Natural killer cell (primary cell): ENCODE measurements around the gene APBA2. TPM values are rescaled to one million over a fixed set of nuclear protein-coding genes. Genes with fewer than 3 reads are reported as not detected.

Experiments
- ATAC-seq, 3 donors: fragments of 150-1000 bp in 2 of 3; fragments of 200-7000 bp in 1 of 3; cut with Tn5 transposase; 1 replicate in 1 of 3; 2 replicates in 2 of 3; pipeline ENCODE4 v1.10.0; 2021; ENCODE audit warnings: mild to moderate bottlenecking in 2 of 3, moderate library complexity in 2 of 3
- DNase-seq, 2 donors: peaks; one replicate each; pipeline versions ENCODE4 v3.0.0 to v3.0.0-alpha.2; 2013 to 2021; ENCODE audit warnings: mixed read lengths in 1 of 2
- H3K27ac ChIP-seq: one replicate; pipeline ENCODE4 v1.5.1; 2013; ENCODE audit warnings: mild to moderate bottlenecking, low read length
- H3K27me3 ChIP-seq: one replicate; pipeline ENCODE4 v1.6.1; 2013; ENCODE audit warnings: low read length; ENCODE audit not compliant: control insufficient read depth, insufficient read depth
- H3K36me3 ChIP-seq: one replicate; pipeline ENCODE4 v1.6.1; 2013; ENCODE audit warnings: low read length; ENCODE audit not compliant: control insufficient read depth, insufficient read depth
- H3K4me1 ChIP-seq: one replicate; pipeline ENCODE4 v1.6.1; 2013; ENCODE audit warnings: low read length; ENCODE audit not compliant: control insufficient read depth, insufficient read depth
- H3K4me3 ChIP-seq: one replicate; pipeline ENCODE4 v1.5.1; 2013; ENCODE audit warnings: low read length
- H3K9me3 ChIP-seq: one replicate; pipeline ENCODE4 v1.6.1; 2013; ENCODE audit warnings: low read length; ENCODE audit not compliant: control insufficient read depth, insufficient read depth
- H3K27ac Mint-ChIP-seq, 2 donors: one replicate each; pipeline ENCODE4 v1.8.0; 2022; ENCODE audit warnings: mild to moderate bottlenecking in 2 of 2, mixed read lengths in 2 of 2, moderate library complexity in 1 of 2
- H3K27me3 Mint-ChIP-seq, 2 donors: one replicate each; pipeline ENCODE4 v1.8.0; 2022; ENCODE audit warnings: low read depth in 2 of 2, mixed read lengths in 2 of 2
- H3K36me3 Mint-ChIP-seq: one replicate; pipeline ENCODE4 v1.8.0; 2022; ENCODE audit warnings: mixed read lengths
- H3K4me1 Mint-ChIP-seq, 2 donors: one replicate each; pipeline ENCODE4 v1.8.0; 2022; ENCODE audit warnings: mixed read lengths in 2 of 2
- H3K4me3 Mint-ChIP-seq: one replicate; pipeline ENCODE4 v1.8.0; 2022; ENCODE audit warnings: mild to moderate bottlenecking, moderate library complexity, mixed read lengths
- H3K9me3 Mint-ChIP-seq, 2 donors: one replicate each; pipeline ENCODE4 v1.8.0; 2022; ENCODE audit warnings: mixed read lengths in 2 of 2
- WGBS: methylation state at CpG from one replicate; pipeline ENCODE4 v1.1.7; 2013; ENCODE audit warnings: missing lambda C conversion rate; ENCODE audit not compliant: insufficient coverage; 5-methylcytosine and 5-hydroxymethylcytosine counted together
- intact Hi-C: fragments of 100-400 bp; cut with micrococcal nuclease; formaldehyde crosslinking; loops from one replicate; pipeline ENCODE4 v1.14.2; 2022
- total RNA-seq, 4 donors: library from RNA; stranded (reverse); fragments of 120-200 nt in 1 of 4; gene quantifications; one replicate each; pipeline versions ENCODE4 v1.2.3 to v1.2.4, GENCODE V29; 2013 to 2022
- TF ChIP-seq, protein P1 (sequence below): fragments of 200-600 bp; IDR thresholded peaks from one replicate; pipeline ENCODE4 v1.8.0; 2022; ENCODE audit warnings: antibody characterized with exemption

APBA2 gene
- total RNA-seq, 3 donors from 2014 or later (not counting 1 experiment from before 2014, with no cell fraction given): 96.4 to 119 (median 97.9) TPM

DNA sequence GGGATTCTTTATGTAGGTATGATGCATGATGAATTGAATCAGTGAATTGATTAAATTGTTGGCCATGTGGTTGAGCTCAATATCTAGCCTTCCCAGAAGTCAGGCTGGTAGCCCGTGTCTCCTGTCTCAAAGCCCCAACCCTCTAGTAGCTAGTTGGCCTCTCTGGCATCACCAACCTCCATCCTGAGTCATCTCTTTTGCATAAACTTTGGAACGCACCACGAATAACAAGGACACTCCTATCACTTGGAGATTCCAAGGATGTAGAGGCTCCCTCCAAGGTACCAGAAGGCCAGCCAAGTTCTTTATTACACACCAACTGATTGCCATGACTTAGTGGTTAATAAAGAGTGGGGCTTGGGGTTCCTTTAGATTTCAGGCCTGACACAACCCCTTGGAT is 148.4 kb downstream of the APBA2 start:
- Mint-ChIP-seq H3K27me3 (no peaks in the 10 kb centered on the region), H3K27ac (peak overlapping the region; percentile 59 to 63), H3K4me3 (peak overlapping the region; percentile 17)

DNA sequence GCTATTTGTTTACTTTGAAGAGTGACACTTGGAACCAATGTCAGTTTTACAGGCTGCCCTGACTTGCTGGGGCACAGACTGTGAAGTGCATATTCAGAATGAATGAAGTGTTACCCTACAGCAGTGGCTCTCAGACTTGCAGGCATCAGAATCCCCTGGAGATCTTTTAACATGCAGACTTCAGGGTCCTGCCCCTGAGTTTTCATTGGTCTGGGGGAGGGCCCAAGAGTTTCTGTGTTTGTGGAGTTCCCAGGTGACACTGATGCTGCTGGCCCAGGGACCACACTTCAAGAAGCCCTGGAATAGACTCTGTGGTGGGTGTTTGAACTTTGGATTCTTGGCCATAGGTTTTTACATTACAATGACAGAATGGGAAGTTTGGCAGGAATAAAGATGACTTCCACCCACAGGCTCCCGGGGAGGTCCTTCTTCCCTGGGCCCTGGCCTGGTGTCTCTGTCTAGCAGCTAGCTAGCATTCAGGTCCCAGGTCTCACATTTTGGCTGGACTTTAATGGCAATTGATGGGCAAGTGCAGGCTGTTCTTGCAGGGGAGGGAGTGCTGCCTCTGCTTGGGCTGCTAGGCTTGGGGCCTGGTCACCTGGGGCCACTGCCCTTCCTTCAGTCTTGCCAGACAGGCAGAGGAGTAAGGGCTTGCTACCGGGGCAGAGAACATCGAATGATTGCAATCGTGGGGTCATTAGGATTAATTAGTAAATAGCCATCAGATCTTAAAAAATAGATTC is 149.0 kb downstream of the APBA2 start:
- no peaks in the 10 kb centered on the region for H3K36me3 Mint-ChIP-seq
- DNase-seq (no peak), ATAC-seq (no peak)
- H3K4me1 Mint-ChIP-seq: peaks cover 82 to 90% of the 10 kb centered on the region in 2 donors
- H3K27me3 Mint-ChIP-seq: no peaks in the 10 kb centered on the region
- no peak overlapping the region for H3K4me3 ChIP-seq
- TF ChIP-seq, protein P1, sequence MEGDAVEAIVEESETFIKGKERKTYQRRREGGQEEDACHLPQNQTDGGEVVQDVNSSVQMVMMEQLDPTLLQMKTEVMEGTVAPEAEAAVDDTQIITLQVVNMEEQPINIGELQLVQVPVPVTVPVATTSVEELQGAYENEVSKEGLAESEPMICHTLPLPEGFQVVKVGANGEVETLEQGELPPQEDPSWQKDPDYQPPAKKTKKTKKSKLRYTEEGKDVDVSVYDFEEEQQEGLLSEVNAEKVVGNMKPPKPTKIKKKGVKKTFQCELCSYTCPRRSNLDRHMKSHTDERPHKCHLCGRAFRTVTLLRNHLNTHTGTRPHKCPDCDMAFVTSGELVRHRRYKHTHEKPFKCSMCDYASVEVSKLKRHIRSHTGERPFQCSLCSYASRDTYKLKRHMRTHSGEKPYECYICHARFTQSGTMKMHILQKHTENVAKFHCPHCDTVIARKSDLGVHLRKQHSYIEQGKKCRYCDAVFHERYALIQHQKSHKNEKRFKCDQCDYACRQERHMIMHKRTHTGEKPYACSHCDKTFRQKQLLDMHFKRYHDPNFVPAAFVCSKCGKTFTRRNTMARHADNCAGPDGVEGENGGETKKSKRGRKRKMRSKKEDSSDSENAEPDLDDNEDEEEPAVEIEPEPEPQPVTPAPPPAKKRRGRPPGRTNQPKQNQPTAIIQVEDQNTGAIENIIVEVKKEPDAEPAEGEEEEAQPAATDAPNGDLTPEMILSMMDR: no peak
- H3K27me3 ChIP-seq: no peaks in the 10 kb centered on the region
- no peak overlapping the region for H3K27ac ChIP-seq
- intact Hi-C loops: loop anchor here (5.0 kb wide), 3 partner anchors 42 to 97 kb away; no protein-coding TSS in a partner anchor
- H3K9me3 ChIP-seq: no peaks in the 10 kb centered on the region
- peak overlapping the region; percentile 59 to 63 for H3K27ac Mint-ChIP-seq
- H3K9me3 Mint-ChIP-seq: peaks cover 2 to 5% of the 10 kb centered on the region in 2 donors
- H3K4me1 ChIP-seq: peaks cover 89% of the 10 kb centered on the region
- 96% methylated on average over 4 of the region's 4 CpGs for WGBS
- H3K4me3 Mint-ChIP-seq: peak overlapping the region; percentile 17
- H3K36me3 ChIP-seq: no peaks in the 10 kb centered on the region

More for the DNA sequence above, 148.4 kb downstream of the APBA2 start:
- TF ChIP-seq, protein P1: no peak
- Histone ChIP-seq H3K4me3 (no peak overlapping the region), H3K9me3 (no peaks in the 10 kb centered on the region), H3K36me3 (no peaks in the 10 kb centered on the region), H3K4me1 (peaks cover 87% of the 10 kb centered on the region), H3K27me3 (no peaks in the 10 kb centered on the region), H3K27ac (no peak overlapping the region)
- no peak for DNase-seq
- intact Hi-C loops: loop anchor here (5.0 kb wide), 3 partner anchors 42 to 97 kb away; no protein-coding TSS in a partner anchor
- peaks cover 82 to 90% of the 10 kb centered on the region in 2 donors for H3K4me1 Mint-ChIP-seq
- no peak for ATAC-seq
- no peaks in the 10 kb centered on the region for H3K36me3 Mint-ChIP-seq
- 93% methylated on average over 1 of the region's 3 CpGs for WGBS
- H3K9me3 Mint-ChIP-seq: peaks cover 2 to 5% of the 10 kb centered on the region in 2 donors

DNA sequence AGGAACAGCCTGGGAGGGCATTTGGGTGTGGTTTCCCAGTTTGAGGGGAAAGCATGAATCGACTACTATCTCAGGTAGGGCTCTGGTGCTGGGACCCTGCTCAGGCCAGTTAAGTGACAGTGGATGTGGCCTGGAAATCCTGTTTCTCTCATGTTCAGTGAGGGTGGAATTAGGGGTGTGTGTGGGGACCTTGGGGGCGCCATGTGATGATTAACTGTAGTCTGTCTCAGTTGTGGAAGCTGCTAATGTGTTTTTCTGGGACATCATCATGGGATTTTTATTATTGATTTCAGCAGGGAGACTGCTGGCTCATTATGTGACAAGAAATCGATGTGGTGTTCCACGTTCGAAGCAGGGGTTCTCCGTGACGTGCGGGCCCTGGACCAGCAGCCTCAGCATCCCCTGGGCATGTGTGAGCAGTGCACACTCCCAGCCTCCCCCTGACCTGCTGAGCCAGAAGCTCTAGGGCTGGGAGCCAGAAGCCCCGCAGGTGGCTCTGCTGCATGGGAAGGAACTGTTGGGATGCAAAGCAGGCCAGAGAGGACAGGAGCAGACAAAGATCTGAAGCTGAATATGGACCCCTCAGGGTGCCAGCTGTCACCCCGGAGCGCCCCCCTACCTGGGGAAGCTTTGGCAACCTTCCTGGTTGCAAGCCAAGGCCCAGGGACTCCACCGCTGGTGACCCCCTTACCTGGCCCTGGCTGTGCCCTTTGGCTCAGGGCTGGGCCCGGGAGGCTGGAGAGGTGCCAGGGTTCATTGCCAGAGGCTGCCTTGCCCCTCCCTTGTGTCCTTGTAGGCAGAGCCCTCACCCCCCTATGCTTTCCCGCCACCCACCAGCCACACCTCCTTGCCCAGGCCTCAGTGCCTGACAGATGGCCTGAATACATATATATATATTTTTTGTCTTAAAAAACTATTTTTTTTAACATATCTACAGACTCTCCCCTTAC is 149.8 kb downstream of the APBA2 start:
- Mint-ChIP-seq H3K27ac (peak overlapping the region; percentile 59 to 63), H3K27me3 (no peaks in the 10 kb centered on the region), H3K4me1 (peaks cover 82 to 90% of the 10 kb centered on the region in 2 donors), H3K36me3 (no peaks in the 10 kb centered on the region), H3K4me3 (no peak overlapping the region), H3K9me3 (peaks cover 2 to 5% of the 10 kb centered on the region in 2 donors)
- intact Hi-C loops: no loop called here
- TF ChIP-seq, protein P1: no peak
- DNase-seq (no peak), ATAC-seq (no peak)
- no peaks in the 10 kb centered on the region for H3K36me3 ChIP-seq
- H3K27ac ChIP-seq: no peak overlapping the region
- peaks cover 91% of the 10 kb centered on the region for H3K4me1 ChIP-seq
- H3K27me3 ChIP-seq: no peaks in the 10 kb centered on the region
- no peak overlapping the region for H3K4me3 ChIP-seq
- 88% methylated on average over 13 of the region's 14 CpGs for WGBS
- no peaks in the 10 kb centered on the region for H3K9me3 ChIP-seq
